GM19455 (cell line): ENCODE results near the gene ATRIP.
"Not testable (repeated sequence)": the region's sequence is repeated elsewhere in the genome, so short reads cannot be mapped to it uniquely, and the experiment has no call there.

Experiments
- ATAC-seq: cut with Tn5 transposase; IDR thresholded peaks from one replicate; pipeline ENCODE4 v1.9.1; 2021; ENCODE audit not compliant: unreplicated experiment

Gene ATRIP

GRCh38 chr3:48446425-48447193 is at the start of gene ATRIP:
Gene ATRIP (plus strand): TSS chr3:48446737. CDS start chr3:48446846, 109 bp downstream.
- peak; percentile 90 for ATAC-seq

GRCh38 chr3:48397767-48398681 is 48.5 kb upstream of the ATRIP start:
- ATAC-seq: no peak

GRCh38 chr3:48398701-48399386 is 47.7 kb upstream of the ATRIP start:
- ATAC-seq: no peak

- ATAC-seq: no peak
These were observed 47.0 kb upstream of the ATRIP start for GRCh38 chr3:48399387-48400172.

GRCh38 chr3:48400824-48401433 is 45.6 kb upstream of the ATRIP start:
- no peak for ATAC-seq

GRCh38 chr3:48401434-48401901 is 45.1 kb upstream of the ATRIP start:
- not testable (repeated sequence) for ATAC-seq

GRCh38 chr3:48402281-48402732 is 44.2 kb upstream of the ATRIP start:
- no peak for ATAC-seq

- no peak for ATAC-seq
These were observed 43.6 kb upstream of the ATRIP start for GRCh38 chr3:48402907-48403306.

GRCh38 chr3:48403533-48404439 is 42.8 kb upstream of the ATRIP start:
- ATAC-seq: no peak

- ATAC-seq: no peak
These were observed 41.8 kb upstream of the ATRIP start for GRCh38 chr3:48404440-48405342.

- no peak for ATAC-seq
These were observed 41.1 kb upstream of the ATRIP start for GRCh38 chr3:48405343-48405881.

GRCh38 chr3:48405971-48406370 is 40.6 kb upstream of the ATRIP start:
- ATAC-seq: no peak

- ATAC-seq: no peak
These were observed 39.8 kb upstream of the ATRIP start for GRCh38 chr3:48406443-48407431.

GRCh38 chr3:48407542-48408099 is 38.9 kb upstream of the ATRIP start:
- ATAC-seq: no peak

GRCh38 chr3:48408823-48409281 is 37.7 kb upstream of the ATRIP start:
- ATAC-seq: no peak
